Mesothelial cell of epicardium (in vitro differentiated cells): ENCODE measurements around the gene RBPJL. TPM values are rescaled to one million over a fixed set of nuclear protein-coding genes. Genes with fewer than 3 reads are reported as not detected.
A peak's percentile ranks its signal among the peaks of the same experiment; 100 is the strongest.

Experiments
- DNase-seq, 2 experiments: peaks; one replicate each; pipeline ENCODE4 v3.0.0; 2021; ENCODE audit warnings: low spot score in 2 of 2; ENCODE audit not compliant: unreplicated experiment in 2 of 2
- H3K27ac Mint-ChIP-seq: 2 replicates; pipeline ENCODE4 v1.8.0; 2021; ENCODE audit warnings: mixed read lengths
- H3K27me3 Mint-ChIP-seq: 2 replicates; pipeline ENCODE4 v1.8.0; 2021; ENCODE audit warnings: low read depth, mixed read lengths
- H3K36me3 Mint-ChIP-seq: 2 replicates; pipeline ENCODE4 v1.8.0; 2021; ENCODE audit warnings: mixed read lengths
- H3K4me1 Mint-ChIP-seq: 2 replicates; pipeline ENCODE4 v1.8.0; 2021; ENCODE audit warnings: mixed read lengths
- H3K4me3 Mint-ChIP-seq: 2 replicates; pipeline ENCODE4 v1.8.0; 2021; ENCODE audit warnings: mild to moderate bottlenecking, moderate library complexity, mixed read lengths
- H3K9me3 Mint-ChIP-seq: 2 replicates; pipeline ENCODE4 v1.8.0; 2021; ENCODE audit warnings: mixed read lengths
- CTCF ChIP-seq: fragments of 200-600 bp; sonication (generic); IDR thresholded peaks from one replicate; pipeline ENCODE4 v1.5.0; 2021; ENCODE audit warnings: antibody characterized with exemption; ENCODE audit not compliant: unreplicated experiment
- total RNA-seq: library from RNA; stranded (reverse); gene quantifications from 3 replicates; pipeline ENCODE4 v1.2.1, GENCODE V29; 2021

The RBPJL gene
- total RNA-seq, 1 donor from 2014 or later: not detected

GRCh38 chr20:45340951-45341350 is 34.3 kb downstream of the RBPJL start:
- no peak for DNase-seq
- Mint-ChIP-seq H3K4me1 (peaks cover 86% of the 10 kb centered on the region), H3K9me3 (no peaks in the 10 kb centered on the region), H3K27me3 (no peaks in the 10 kb centered on the region), H3K4me3 (no peak overlapping the region), H3K36me3 (peaks cover 2% of the 10 kb centered on the region), H3K27ac (peak overlapping the region; percentile 97)
- TF ChIP-seq CTCF: no peak

GRCh38 chr20:45341579-45341938 is 34.9 kb downstream of the RBPJL start:
- Mint-ChIP-seq H3K36me3 (peaks cover 2% of the 10 kb centered on the region), H3K27ac (peak overlapping the region; percentile 97), H3K4me1 (peaks cover 89% of the 10 kb centered on the region), H3K27me3 (no peaks in the 10 kb centered on the region), H3K4me3 (peak overlapping the region; percentile 52), H3K9me3 (no peaks in the 10 kb centered on the region)
- DNase-seq: no peak
- TF ChIP-seq CTCF: no peak

- peaks cover 89% of the 10 kb centered on the region for H3K4me1 Mint-ChIP-seq
- H3K27ac Mint-ChIP-seq: peak overlapping the region; percentile 97
- peak in 1 of 2 experiments; percentile 59 for DNase-seq
- no peaks in the 10 kb centered on the region for H3K9me3 Mint-ChIP-seq
- no peak for TF ChIP-seq CTCF
- H3K4me3 Mint-ChIP-seq: peak overlapping the region; percentile 52
- no peaks in the 10 kb centered on the region for H3K27me3 Mint-ChIP-seq
- H3K36me3 Mint-ChIP-seq: peaks cover 2% of the 10 kb centered on the region
Observed at GRCh38 chr20:45341939-45342854, 35.6 kb downstream of the RBPJL start.

GRCh38 chr20:45342855-45343531 is 36.4 kb downstream of the RBPJL start:
- peak overlapping the region; percentile 13 for H3K4me3 Mint-ChIP-seq
- no peak for DNase-seq
- no peaks in the 10 kb centered on the region for H3K9me3 Mint-ChIP-seq
- peaks cover 2% of the 10 kb centered on the region for H3K36me3 Mint-ChIP-seq
- no peak for TF ChIP-seq CTCF
- H3K4me1 Mint-ChIP-seq: peaks cover 87% of the 10 kb centered on the region
- H3K27me3 Mint-ChIP-seq: no peaks in the 10 kb centered on the region
- H3K27ac Mint-ChIP-seq: peak overlapping the region; percentile 97

- H3K36me3 Mint-ChIP-seq: peaks cover 2% of the 10 kb centered on the region
- no peaks in the 10 kb centered on the region for H3K9me3 Mint-ChIP-seq
- H3K4me3 Mint-ChIP-seq: peak overlapping the region; percentile 13
- peaks cover 84% of the 10 kb centered on the region for H3K4me1 Mint-ChIP-seq
- no peak for DNase-seq
- peak overlapping the region; percentile 97 for H3K27ac Mint-ChIP-seq
- no peaks in the 10 kb centered on the region for H3K27me3 Mint-ChIP-seq
- no peak for TF ChIP-seq CTCF
Observed at GRCh38 chr20:45343532-45344167, 37.0 kb downstream of the RBPJL start.
